ENCODE data around the gene LRRC63. TPM values are rescaled to one million over a fixed set of nuclear protein-coding genes. Genes with fewer than 3 reads are reported as not detected.
"Not testable (repeated sequence)": the region's sequence is repeated elsewhere in the genome, so short reads cannot be mapped to it uniquely, and the experiment has no call there.

LRRC63 gene
- total RNA-seq, 1 experiment from 2014 or later = not detected

GRCh38 chr13:46214741-46215140 is 3.0 kb downstream of the LRRC63 start:
- H3K4me2 ChIP-seq (ENCODE audit: low read depth, low read length, poor library complexity, severe bottlenecking); H2AFZ ChIP-seq (ENCODE audit: low read length); H3K9me3 ChIP-seq (ENCODE audit: low read length); H3K36me3 ChIP-seq (ENCODE audit: insufficient read depth, low read length); H3K4me3 ChIP-seq (ENCODE audit: low read length); H3K9me2 ChIP-seq (replicated peaks; ENCODE audit: insufficient read depth, low read length); H4K20me1 ChIP-seq (ENCODE audit: insufficient read depth, low read depth, low read length); H3K27me3 ChIP-seq (ENCODE audit: low read length); H3K27ac ChIP-seq (ENCODE audit: low read length); H3K79me2 ChIP-seq (ENCODE audit: low read length); H3K9ac ChIP-seq (ENCODE audit: low read length): not testable (repeated sequence)
- peaks cover 14% of the 10 kb centered on the region for H3K4me1 ChIP-seq (ENCODE audit: low read length)
- peak; percentile 9 for DNase-seq

GRCh38 chr13:46220234-46220633 is 8.5 kb downstream of the LRRC63 start:
- not testable (repeated sequence) for H3K27ac ChIP-seq (ENCODE audit: low read length); H3K36me3 ChIP-seq (ENCODE audit: insufficient read depth, low read length); H3K9ac ChIP-seq (ENCODE audit: low read length); H3K79me2 ChIP-seq (ENCODE audit: low read length); H3K4me1 ChIP-seq (ENCODE audit: low read length); H2AFZ ChIP-seq (ENCODE audit: low read length); H3K27me3 ChIP-seq (ENCODE audit: low read length); H3K9me3 ChIP-seq (ENCODE audit: low read length); H3K4me2 ChIP-seq (ENCODE audit: low read depth, low read length, poor library complexity, severe bottlenecking); H4K20me1 ChIP-seq (ENCODE audit: insufficient read depth, low read depth, low read length); H3K9me2 ChIP-seq (replicated peaks; ENCODE audit: insufficient read depth, low read length); H3K4me3 ChIP-seq (ENCODE audit: low read length)
- DNase-seq = peak; percentile 7

- DNase-seq = no peak
- no peaks in the 10 kb centered on the region; the same call in 1 of the 2 replicates for H3K27me3 ChIP-seq (ENCODE audit: low read length)
- H3K27ac ChIP-seq (ENCODE audit: low read length) = no peak overlapping the region
- H2AFZ ChIP-seq (ENCODE audit: low read length) = no peak overlapping the region
- no peaks in the 10 kb centered on the region for H3K79me2 ChIP-seq (ENCODE audit: low read length)
- no peaks in the 10 kb centered on the region for H4K20me1 ChIP-seq (ENCODE audit: insufficient read depth, low read depth, low read length)
- no peak overlapping the region for H3K9ac ChIP-seq (ENCODE audit: low read length)
- no peaks in the 10 kb centered on the region for H3K9me2 ChIP-seq (replicated peaks; ENCODE audit: insufficient read depth, low read length)
- H3K36me3 ChIP-seq (ENCODE audit: insufficient read depth, low read length) = no peaks in the 10 kb centered on the region
- H3K4me1 ChIP-seq (ENCODE audit: low read length) = no peaks in the 10 kb centered on the region
- H3K4me2 ChIP-seq (ENCODE audit: low read depth, low read length, poor library complexity, severe bottlenecking) = no peak overlapping the region
- no peaks in the 10 kb centered on the region for H3K9me3 ChIP-seq (ENCODE audit: low read length)
- H3K4me3 ChIP-seq (ENCODE audit: low read length) = no peak overlapping the region
These were observed 17.5 kb downstream of the LRRC63 start for GRCh38 chr13:46229251-46229650.

GRCh38 chr13:46232281-46232680 is 20.6 kb downstream of the LRRC63 start:
- Histone ChIP-seq H3K79me2 (ENCODE audit: low read length) (no peaks in the 10 kb centered on the region), H3K36me3 (ENCODE audit: insufficient read depth, low read length) (no peaks in the 10 kb centered on the region), H2AFZ (ENCODE audit: low read length) (no peak overlapping the region), H3K9ac (ENCODE audit: low read length) (no peak overlapping the region), H3K9me2 (replicated peaks; ENCODE audit: insufficient read depth, low read length) (no peaks in the 10 kb centered on the region), H3K4me3 (ENCODE audit: low read length) (no peak overlapping the region), H3K27me3 (ENCODE audit: low read length) (peaks cover under 1% of the 10 kb centered on the region; the same call in 1 of the 2 replicates), H3K9me3 (ENCODE audit: low read length) (peaks cover 25% of the 10 kb centered on the region), H4K20me1 (ENCODE audit: insufficient read depth, low read depth, low read length) (no peaks in the 10 kb centered on the region), H3K27ac (ENCODE audit: low read length) (no peak overlapping the region), H3K4me1 (ENCODE audit: low read length) (no peaks in the 10 kb centered on the region), H3K4me2 (ENCODE audit: low read depth, low read length, poor library complexity, severe bottlenecking) (no peak overlapping the region)
- no peak for DNase-seq

- Histone ChIP-seq H3K27ac (ENCODE audit: low read length) (no peak overlapping the region), H4K20me1 (ENCODE audit: insufficient read depth, low read depth, low read length) (no peaks in the 10 kb centered on the region), H3K9me2 (replicated peaks; ENCODE audit: insufficient read depth, low read length) (no peaks in the 10 kb centered on the region), H3K4me3 (ENCODE audit: low read length) (no peak overlapping the region), H3K4me1 (ENCODE audit: low read length) (no peaks in the 10 kb centered on the region), H3K79me2 (ENCODE audit: low read length) (no peaks in the 10 kb centered on the region), H3K27me3 (ENCODE audit: low read length) (peaks cover 3% of the 10 kb centered on the region; the same call in 1 of the 2 replicates), H3K9me3 (ENCODE audit: low read length) (peaks cover 26% of the 10 kb centered on the region), H3K36me3 (ENCODE audit: insufficient read depth, low read length) (no peaks in the 10 kb centered on the region), H3K4me2 (ENCODE audit: low read depth, low read length, poor library complexity, severe bottlenecking) (no peak overlapping the region), H3K9ac (ENCODE audit: low read length) (no peak overlapping the region), H2AFZ (ENCODE audit: low read length) (no peak overlapping the region)
- peak; percentile 45 for DNase-seq
These were observed 23.6 kb downstream of the LRRC63 start for GRCh38 chr13:46235286-46235685.

GRCh38 chr13:46265292-46265691 is 53.6 kb downstream of the LRRC63 start:
- H3K9me2 ChIP-seq (replicated peaks; ENCODE audit: insufficient read depth, low read length) = no peaks in the 10 kb centered on the region
- H3K4me2 ChIP-seq (ENCODE audit: low read depth, low read length, poor library complexity, severe bottlenecking) = no peak overlapping the region
- no peak overlapping the region for H3K27ac ChIP-seq (ENCODE audit: low read length)
- H3K27me3 ChIP-seq (ENCODE audit: low read length) = no peaks in the 10 kb centered on the region
- no peaks in the 10 kb centered on the region for H3K36me3 ChIP-seq (ENCODE audit: insufficient read depth, low read length)
- H3K9ac ChIP-seq (ENCODE audit: low read length) = no peak overlapping the region
- H3K79me2 ChIP-seq (ENCODE audit: low read length) = no peaks in the 10 kb centered on the region
- no peaks in the 10 kb centered on the region for H4K20me1 ChIP-seq (ENCODE audit: insufficient read depth, low read depth, low read length)
- no peak for DNase-seq
- no peak overlapping the region for H3K4me3 ChIP-seq (ENCODE audit: low read length)
- H2AFZ ChIP-seq (ENCODE audit: low read length) = no peak overlapping the region
- no peaks in the 10 kb centered on the region for H3K9me3 ChIP-seq (ENCODE audit: low read length)
- no peaks in the 10 kb centered on the region for H3K4me1 ChIP-seq (ENCODE audit: low read length)

- no peak overlapping the region for H3K4me3 ChIP-seq (ENCODE audit: low read length)
- H3K4me1 ChIP-seq (ENCODE audit: low read length) = no peaks in the 10 kb centered on the region
- H4K20me1 ChIP-seq (ENCODE audit: insufficient read depth, low read depth, low read length) = no peaks in the 10 kb centered on the region
- no peak overlapping the region for H3K4me2 ChIP-seq (ENCODE audit: low read depth, low read length, poor library complexity, severe bottlenecking)
- H3K27ac ChIP-seq (ENCODE audit: low read length) = no peak overlapping the region
- no peaks in the 10 kb centered on the region for H3K27me3 ChIP-seq (ENCODE audit: low read length)
- DNase-seq = no peak
- H3K36me3 ChIP-seq (ENCODE audit: insufficient read depth, low read length) = no peaks in the 10 kb centered on the region
- no peaks in the 10 kb centered on the region for H3K79me2 ChIP-seq (ENCODE audit: low read length)
- H3K9me3 ChIP-seq (ENCODE audit: low read length) = no peaks in the 10 kb centered on the region
- no peak overlapping the region for H2AFZ ChIP-seq (ENCODE audit: low read length)
- no peak overlapping the region for H3K9ac ChIP-seq (ENCODE audit: low read length)
- no peaks in the 10 kb centered on the region for H3K9me2 ChIP-seq (replicated peaks; ENCODE audit: insufficient read depth, low read length)
These were observed 55.4 kb downstream of the LRRC63 start for GRCh38 chr13:46267166-46267565.

- Histone ChIP-seq H3K36me3 (ENCODE audit: insufficient read depth, low read length) (no peaks in the 10 kb centered on the region), H3K4me2 (ENCODE audit: low read depth, low read length, poor library complexity, severe bottlenecking) (no peak overlapping the region), H3K9me2 (replicated peaks; ENCODE audit: insufficient read depth, low read length) (no peaks in the 10 kb centered on the region), H3K79me2 (ENCODE audit: low read length) (no peaks in the 10 kb centered on the region), H2AFZ (ENCODE audit: low read length) (no peak overlapping the region), H3K4me3 (ENCODE audit: low read length) (no peak overlapping the region), H4K20me1 (ENCODE audit: insufficient read depth, low read depth, low read length) (no peaks in the 10 kb centered on the region), H3K4me1 (ENCODE audit: low read length) (no peaks in the 10 kb centered on the region), H3K9me3 (ENCODE audit: low read length) (no peaks in the 10 kb centered on the region), H3K9ac (ENCODE audit: low read length) (no peak overlapping the region), H3K27ac (ENCODE audit: low read length) (no peak overlapping the region), H3K27me3 (ENCODE audit: low read length) (no peaks in the 10 kb centered on the region)
- no peak for DNase-seq
These were observed 58.7 kb downstream of the LRRC63 start for GRCh38 chr13:46270416-46270815.

- Histone ChIP-seq H3K79me2 (ENCODE audit: low read length) (no peaks in the 10 kb centered on the region), H3K9me3 (ENCODE audit: low read length) (no peaks in the 10 kb centered on the region), H4K20me1 (ENCODE audit: insufficient read depth, low read depth, low read length) (no peaks in the 10 kb centered on the region), H3K9me2 (replicated peaks; ENCODE audit: insufficient read depth, low read length) (no peaks in the 10 kb centered on the region), H3K27ac (ENCODE audit: low read length) (no peak overlapping the region), H3K36me3 (ENCODE audit: insufficient read depth, low read length) (no peaks in the 10 kb centered on the region), H3K4me2 (ENCODE audit: low read depth, low read length, poor library complexity, severe bottlenecking) (no peak overlapping the region), H3K9ac (ENCODE audit: low read length) (no peak overlapping the region), H2AFZ (ENCODE audit: low read length) (no peak overlapping the region), H3K4me1 (ENCODE audit: low read length) (no peaks in the 10 kb centered on the region), H3K27me3 (ENCODE audit: low read length) (no peaks in the 10 kb centered on the region), H3K4me3 (ENCODE audit: low read length) (no peak overlapping the region)
- no peak for DNase-seq
These were observed 62.5 kb downstream of the LRRC63 start for GRCh38 chr13:46274094-46274698.

All from Karpas-422 (cell line).